Measurements from ENCODE around the gene KRT6A.
"Not testable (repeated sequence)": the region's sequence is repeated elsewhere in the genome, so short reads cannot be mapped to it uniquely, and the experiment has no call there.

Gene KRT6A

DNA sequence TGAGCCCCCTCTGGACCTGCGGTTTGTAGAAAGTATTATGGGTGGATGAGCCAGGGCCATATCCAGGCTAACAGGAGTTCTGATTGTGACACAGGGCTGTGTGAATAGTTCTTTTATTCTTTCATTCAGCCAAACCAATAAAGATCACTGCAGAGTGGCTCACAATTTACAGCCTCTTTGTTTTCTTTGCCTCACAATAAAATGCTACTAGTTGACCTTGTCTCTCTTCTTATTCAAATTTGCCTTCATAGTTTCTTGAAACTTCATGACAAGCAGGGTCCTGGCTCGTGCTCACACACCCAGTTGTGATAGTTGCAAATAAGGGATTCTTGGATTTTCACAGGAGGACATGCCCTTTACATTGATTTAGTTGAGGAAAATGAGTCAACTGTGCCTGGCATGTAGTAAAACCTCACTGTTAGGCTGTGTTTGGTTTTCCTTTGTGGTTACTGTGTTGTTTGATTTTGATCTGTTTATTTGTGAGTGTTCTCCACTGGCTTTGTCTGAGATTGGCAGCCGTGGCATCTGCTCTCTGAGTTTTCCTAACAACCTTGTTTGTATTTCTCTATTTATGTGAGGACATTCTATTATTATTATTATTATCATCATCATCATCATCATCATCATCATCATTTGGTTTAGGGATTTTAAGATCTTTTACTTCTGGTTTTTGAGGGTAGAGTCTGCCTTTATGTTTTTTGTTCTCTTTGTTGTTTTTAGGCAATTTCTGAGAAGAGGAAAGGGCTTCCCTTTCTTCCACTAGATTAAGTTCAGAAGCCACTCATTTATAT is 38.5 kb downstream of the KRT6A start:
- DNase-seq = no peak

DNA sequence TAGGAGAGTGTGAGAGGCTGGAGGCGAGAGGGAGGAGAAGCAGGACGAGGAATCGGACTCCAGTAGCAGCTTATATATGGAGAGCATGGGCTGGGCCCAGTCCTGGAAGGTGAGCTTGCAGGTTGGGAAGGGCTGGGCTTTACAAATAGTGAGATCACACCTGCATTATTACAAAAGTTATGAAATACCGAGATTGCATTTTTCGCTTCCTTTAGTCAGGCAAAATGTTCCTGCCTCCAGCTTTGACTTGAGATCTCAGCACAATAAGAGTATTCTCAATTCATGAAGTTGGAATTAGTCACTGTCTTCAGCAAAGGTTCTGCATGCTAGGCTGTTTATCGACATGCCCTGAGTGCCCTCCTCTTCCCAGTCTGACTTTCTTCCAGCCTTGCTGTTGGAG is 41.0 kb downstream of the KRT6A start, which contains the start of gene KRT6B:
TSS of gene KRT6B (minus strand) at position 46 of the 400 bp plus-strand sequence. CDS start 68 bp downstream, outside the sequence.
- DNase-seq = no peak

DNA sequence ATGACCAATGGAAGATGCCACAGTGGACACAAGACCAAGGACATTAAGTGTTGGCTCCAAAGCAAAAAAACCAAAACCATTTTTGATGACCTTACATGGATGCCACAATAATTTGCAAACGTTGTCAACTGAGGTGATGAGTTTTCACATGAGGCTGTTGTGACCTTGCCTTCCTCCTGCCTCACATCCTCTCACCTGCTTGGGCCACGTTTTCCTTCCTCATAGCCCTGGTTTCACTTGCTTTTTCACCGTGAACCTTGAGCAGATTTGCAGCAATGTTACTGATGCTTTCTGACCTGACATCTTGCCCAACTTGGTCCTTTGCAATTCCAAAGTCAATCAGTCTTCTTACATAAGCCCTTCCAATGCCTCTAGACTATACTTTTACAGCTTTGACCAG is 44.8 kb downstream of the KRT6A start:
- DNase-seq = no peak

DNA sequence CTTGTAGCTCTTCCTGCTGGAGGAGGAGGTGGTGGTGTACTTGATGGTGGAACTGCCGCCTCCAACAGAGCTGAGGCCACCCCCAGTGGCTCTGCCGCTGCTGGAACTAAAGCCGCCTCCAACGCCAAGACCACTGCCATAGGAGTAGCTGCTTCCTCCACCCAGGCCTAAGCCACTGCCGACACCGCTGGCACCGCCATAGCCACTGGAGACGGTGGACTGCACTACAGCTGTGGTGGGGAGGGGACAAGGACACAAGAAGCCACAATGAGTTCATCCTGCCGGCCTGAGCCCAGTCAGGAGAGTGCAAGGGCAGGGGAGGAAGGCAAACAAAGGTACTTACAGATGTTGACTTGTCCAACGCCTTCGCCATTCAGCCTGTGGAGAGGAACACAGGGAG is 45.9 kb downstream of the KRT6A start:
- DNase-seq = not testable (repeated sequence)

DNA sequence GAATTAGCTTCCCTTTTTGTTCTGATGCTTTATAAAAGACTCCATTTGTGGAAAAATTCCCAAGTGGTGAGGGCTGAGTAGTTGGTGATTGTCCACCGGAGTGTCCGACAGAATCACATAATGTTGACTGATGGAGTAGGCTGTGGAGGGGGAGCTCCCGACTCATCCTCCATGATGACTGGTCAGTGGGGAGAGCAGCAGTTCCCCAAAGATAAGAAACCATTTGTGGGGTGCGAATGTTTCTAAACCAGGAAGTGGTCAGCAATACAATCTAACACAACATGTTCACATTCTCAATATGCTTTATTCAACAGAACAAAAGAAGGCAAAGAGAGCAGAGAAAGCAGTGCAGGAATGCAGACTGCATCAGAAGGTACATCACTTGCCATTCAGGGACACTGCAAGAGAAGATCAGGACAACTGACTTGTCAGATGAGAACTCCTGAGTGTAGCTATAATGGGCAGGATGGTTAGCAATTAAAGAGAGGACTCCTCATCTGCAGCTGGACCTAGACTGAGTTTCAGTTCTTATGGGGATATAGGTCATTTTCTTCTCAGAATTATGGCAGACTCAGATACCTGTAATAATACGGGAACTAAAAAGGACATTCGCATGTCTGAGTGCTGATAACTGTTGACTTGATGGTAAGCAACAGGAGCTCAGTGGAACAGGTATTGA is 46.6 kb downstream of the KRT6A start:
- no peak for DNase-seq

DNA sequence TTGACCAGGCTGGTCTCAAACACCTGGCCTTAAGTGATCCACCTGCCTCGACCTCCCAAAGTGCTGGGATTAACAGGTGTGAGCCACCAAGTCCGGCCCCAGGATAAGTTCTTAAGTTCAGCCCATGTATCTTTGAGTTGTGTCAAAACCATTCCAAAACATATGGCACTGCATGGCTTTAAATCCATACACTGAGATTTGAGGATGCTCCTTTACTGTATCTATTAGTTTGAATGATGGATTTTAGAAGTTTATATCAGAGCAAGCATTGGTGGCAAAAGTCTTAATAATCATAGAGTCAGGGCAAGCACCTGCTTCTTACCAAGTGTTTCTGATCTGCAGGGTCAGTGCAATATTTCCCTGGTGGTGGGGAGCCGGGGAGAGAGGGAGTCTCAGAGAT is 47.2 kb downstream of the KRT6A start:
- no peak for DNase-seq

DNA sequence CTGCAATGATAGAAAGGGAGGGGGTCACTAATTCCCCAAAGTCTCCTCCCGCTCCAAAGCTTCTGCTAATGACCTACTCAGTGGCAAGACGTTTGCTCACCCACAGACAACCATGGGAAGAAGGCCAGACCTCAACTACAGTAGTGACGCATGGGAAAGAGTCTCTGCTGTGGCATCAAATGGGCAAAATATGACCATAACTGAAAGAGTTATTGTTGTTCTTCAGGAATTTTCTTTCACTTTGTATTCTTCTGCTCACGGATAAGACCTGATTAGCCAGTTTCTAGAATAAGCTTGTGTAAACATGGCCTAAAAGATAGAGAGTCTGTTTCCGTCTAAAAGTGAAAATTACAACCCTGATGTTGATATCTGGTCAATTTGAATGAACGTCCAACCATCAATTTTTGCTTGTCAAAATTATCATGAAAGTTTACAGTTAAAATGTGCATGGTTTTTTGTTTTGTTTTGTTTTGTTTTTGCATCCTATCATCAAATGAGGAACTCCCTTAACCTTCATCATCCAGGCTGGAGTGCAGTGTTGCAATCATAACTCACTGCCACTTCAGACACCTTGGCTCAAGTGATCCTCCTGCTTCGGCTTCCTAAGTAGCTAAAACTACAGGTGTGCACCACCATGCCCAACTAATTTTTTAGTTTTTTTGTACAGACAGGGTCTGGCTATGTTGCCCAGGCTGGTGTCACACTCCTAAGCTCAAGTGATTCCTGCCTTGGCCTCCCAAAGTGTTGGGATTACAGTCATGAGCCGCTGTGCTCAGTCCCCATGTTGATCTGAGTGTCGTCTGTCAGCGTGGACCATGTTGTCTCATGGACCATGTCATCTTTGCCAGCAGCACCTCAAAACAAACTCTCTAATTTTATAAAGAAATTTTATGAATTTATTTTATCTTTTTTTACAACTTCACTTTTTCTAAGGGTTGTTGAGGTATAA is 48.1 kb downstream of the KRT6A start:
- no peak for DNase-seq

DNA sequence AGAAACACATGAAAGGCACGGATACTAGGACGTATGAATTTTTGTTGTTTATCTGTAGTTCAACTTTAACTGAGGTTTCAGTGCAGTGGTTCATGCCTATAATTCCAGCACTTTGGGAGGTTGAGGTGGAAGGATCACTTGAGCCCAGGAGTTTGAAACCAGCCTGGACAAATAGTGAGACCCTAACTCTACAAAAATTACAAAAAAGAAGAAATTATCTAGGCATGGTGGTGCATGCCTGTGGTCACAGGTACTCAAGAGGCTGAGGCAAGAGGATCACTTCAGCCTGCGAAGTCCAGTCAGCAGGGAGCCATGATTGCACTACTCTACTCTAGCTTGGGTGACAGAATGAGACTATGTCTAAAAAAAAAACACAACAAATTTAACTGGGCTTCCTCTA is 49.1 kb downstream of the KRT6A start:
- no peak for DNase-seq

DNA sequence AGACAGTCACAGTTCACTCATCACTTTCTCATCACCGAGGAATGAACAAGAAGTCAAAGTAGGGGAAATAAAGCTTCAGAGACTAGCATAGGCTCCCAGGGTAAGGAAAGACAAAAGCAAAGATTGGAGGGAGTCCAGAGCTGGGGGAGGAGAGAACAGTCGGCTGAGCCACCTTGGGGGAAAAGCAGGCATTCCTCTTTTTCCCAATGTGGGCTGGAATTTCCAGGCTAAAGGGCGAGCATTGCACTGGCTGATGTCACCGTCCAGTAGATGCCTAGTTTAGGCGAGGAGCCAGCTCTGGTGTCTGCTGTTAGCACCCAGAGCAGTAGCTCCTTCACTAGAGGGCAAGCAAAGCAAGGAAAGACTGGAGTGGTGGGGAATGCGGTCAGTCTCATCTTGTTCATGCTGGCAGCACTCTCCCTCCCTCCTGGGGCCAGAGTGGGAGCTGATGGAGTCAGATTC is 50.4 kb downstream of the KRT6A start:
- no peak for DNase-seq

DNA sequence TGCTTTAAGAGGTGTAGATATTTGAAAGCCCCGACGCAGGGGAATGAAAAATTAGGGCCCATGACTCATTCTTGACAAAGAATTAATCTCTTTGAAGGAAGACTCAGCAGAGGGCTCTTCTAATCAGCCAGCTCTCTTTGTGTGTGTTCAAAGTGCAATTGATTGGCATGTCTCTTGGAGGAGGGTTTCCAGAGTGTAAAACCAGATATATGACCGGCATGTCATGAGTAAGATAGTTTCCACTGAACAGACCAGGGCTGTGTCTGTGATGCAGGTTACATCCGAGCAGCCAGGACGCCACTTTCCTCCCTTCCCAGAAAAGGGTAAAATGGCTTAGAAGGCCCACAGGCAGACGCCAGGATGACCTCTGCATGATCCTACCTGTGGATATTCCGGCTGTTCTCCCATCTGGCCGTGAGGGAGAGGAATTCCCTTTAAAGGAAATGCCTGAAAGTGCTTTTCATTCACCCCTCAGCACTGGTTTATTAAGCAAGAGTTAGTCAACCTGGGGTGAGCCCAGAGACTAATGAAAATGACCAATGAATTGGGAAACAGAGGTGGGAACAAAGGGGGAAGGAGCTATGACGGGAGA is 51.6 kb downstream of the KRT6A start:
- DNase-seq = no peak

DNA sequence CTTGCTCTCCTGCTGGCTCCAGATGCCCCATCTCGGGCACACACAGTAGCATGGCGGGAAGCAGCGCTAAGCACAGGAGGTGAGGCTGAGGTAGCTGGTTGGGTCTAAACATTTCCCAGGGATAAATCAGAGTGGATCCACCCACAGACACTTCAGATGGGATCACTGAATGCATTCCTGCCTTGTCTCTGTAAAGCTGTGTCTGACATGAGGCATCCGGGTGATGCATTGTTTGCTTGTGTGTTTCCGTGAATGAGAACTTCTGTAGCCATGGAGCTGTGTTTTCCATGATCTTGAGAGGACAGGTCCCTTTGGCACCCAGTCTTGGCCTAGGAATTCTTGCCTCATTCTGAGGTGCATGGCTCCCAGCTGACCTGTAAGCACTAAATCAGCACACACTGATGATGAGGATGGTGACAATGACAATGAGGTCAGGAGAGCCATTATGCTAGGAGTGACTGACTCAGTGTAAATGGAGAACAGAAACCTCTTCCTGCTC is 52.2 kb downstream of the KRT6A start:
- no peak for DNase-seq

DNA sequence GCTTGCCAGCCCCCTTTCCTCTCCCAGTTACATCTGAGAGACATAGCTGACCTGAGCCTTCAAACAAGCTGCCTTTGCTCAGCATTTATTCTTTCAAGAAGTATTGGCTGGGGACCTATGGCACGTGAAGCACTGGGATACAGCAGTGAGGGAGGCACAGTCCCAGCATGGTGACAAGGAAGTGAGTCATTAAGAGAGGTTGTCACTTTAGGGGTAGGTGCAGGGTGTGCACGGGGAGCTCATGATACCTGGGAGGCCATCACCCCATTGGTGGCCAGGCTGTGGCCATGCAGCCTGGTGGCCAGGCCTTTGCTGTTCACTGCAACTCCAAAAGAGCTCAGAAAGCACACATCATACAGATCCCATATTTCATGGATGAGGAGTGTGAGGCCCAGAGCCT is 53.2 kb downstream of the KRT6A start:
- no peak for DNase-seq

DNA sequence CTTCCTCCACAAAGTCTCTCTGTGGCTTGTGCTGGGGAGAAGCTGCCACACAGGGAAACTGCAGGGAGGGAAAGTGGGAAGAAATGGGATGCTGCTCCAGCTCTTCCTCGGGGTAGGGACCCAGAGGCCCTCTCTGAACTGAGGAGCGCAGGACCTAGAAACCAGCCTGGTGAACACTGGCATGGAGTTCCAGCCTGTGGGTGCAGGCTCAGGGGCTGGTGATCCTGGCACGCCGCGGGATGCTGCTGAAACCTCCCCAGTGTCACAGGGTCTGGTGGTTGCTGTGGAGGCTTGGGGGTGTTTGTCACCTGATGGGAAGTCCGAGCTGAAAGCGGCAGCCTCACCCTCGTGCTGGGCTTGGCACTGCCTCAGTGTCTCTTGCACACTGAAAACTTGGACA is 53.6 kb downstream of the KRT6A start:
- DNase-seq = no peak

DNA sequence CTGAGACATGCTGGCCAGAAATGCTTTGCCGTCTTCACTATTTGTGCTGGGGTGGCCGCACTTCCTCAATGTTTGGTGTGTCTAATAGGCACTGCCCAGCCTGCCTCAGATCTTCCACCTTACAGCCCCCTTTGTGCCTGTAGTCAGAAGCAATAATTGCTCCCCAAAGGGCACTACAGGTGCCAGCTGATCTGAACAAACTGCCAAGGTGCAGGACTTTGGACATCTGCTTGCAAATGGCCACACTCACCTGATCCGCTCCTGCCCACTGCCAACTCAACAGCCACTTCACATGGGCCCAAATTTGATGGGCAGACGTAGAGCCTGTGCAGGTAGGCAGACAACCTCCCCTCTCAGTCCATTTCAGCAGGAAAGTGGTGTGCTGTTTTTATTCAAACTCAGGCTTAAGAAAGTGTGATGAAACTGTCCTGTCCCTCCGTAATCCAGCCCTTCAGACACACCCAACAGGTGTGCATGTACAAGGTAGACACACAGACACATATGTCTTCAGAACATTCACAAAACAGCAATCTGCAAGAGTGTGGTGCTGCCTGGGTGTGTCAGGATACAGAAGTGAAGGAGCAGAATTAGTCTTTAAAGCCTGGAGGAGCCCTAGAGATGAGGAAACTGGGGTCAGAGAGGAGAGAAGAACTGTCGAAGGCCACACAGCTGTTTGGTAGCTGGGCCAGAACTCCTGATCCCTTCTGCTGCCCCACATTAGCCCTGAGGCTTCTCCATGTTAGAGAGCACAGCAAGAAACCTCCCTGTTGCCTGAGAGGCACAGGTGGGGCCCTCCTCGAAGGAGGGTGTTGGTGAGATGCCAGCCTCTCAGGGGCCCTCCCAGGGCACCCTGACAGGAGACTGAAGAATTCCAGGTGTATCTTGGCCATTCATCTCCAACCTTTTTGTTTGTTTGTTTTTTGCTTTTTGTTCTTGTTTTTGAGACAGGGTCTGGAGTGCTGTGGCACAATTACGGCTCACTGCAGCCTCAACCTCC is 54.5 kb downstream of the KRT6A start:
- DNase-seq = no peak

DNA sequence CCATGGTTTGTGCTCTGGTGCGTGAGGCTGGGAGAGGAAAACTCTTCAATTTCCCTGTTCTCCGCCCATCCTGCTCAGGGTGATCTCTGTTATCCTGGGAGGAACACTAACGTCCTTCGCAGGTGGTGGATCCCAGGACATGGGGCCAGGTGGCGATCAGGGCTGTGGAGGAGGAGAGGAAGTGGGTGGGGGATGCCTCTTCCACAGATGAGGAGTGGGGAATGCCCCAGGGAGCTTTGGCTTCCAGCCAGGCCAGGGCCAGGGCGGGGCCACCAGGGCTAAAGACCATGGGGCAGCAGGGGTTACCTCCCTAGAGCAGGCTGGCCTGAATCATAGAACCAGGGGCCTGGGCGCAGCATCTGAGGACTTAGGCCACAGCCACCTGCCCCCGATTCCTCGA is 55.5 kb downstream of the KRT6A start:
- DNase-seq = no peak
